ENCODE results near the gene F10. TPM values are rescaled to one million over a fixed set of nuclear protein-coding genes. Genes with fewer than 3 reads are reported as not detected.

F10 gene
- total RNA-seq, 1 donor from 2014 or later: not detected

DNA sequence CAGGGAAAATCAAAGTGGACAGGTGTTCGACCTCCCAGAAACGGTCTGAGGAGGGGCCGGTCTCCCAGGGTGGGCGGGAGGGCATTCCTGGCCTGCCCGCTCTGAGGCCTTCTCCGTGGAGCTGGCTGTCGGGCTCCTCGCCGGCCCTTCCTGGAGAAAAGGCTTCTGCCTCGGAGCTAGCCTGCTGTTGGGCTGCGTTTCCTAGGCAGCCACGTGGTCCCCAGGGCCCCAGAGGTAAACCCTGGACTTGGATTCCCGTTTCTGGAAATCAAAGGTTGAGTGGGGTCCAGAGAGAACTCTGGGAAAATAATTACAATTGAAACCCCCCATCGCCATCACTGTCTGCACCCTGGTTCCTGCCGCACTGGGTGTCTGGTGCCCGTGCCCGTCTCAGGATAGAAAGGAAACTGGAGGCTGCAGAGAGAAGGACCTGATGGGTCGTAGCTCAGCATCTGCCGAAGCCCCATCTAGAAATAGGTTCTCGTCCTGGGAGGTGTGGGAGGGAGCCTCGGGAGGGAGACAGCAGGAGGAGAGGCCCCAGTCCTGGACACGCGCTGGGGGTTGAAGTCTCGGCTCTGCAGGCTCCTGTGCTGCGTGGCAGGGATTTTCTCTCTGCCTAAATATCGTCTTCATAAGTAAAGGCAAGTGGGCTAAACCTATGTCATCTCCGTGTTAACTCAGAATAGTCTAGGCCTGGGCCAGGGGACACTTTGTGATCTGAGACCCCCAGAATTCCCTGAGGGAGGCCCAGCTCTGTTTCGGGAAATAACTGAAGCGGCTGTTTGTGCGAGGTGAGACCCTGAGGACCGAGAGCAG lies 28.2 kb downstream of the F10 start:
- intact Hi-C loops (cut with micrococcal nuclease): loop anchor here (5.0 kb wide), 1 partner anchor 208 kb away; no protein-coding TSS in a partner anchor

DNA sequence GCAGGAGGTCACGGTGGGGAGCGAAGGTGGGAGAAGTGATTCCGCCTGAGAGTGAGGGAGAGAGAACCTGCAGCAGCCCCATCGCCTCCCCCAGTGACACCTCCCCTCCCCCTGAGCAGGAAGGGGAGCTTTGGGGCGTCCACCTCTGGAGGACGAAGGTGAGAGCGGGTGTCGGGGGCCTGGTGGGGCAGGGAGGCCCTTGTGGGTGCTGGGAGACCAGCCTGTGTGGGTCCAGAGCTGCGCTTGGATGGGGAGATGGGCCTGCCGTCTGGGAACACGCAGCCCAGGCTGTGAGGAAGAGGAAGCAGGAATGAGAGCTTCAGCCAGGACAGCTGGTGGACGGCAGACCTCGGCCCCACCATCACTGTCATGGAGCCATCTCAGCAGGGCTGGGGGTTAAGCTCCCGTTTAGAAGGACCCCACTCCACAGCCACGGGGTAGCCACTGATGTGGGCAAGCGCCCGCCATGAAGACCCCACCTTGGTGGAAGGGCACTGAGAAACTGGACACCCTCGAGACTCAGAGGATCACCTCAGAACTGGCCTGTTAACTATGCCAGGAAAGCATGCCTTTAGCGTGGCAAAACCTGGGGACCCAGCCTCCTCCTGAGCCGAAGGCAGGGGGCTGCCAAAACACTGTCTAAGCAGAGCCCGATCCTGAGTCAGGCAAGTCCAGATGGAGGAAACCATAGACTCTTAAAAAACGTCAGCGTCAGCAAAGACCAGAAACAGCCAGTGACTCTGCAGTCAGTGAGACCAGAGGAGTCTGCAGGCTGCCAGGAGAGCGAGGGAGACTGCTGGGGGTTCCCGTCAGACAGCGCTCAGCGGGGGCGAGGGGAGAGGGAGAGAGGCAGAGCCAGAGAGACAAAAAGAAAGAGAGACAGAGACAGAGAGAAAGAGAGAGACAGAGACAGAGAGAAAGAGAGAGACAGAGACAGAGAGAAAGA lies 29.4 kb downstream of the F10 start:
- intact Hi-C loops (cut with micrococcal nuclease): loop anchor here (2.0 to 5.0 kb wide), 2 partner anchors 21 to 210 kb away; no protein-coding TSS in a partner anchor

DNA sequence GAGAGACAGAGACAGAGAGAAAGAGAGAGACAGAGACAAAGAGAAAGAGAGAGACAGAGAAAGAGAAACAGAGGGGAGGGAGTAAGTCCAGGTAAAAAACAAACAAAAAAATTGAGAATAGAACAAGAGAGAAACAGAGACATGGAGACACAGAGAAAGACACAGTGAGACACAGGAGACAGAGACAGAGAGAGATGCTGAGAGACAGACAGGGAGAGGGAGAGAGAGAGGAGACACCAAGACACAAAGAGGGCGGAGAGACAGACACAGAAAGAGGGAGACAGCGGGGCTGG lies 30.0 kb downstream of the F10 start:
- intact Hi-C loops (cut with micrococcal nuclease): loop anchor here (2.0 to 5.0 kb wide), 2 partner anchors 22 to 210 kb away; no protein-coding TSS in a partner anchor

DNA sequence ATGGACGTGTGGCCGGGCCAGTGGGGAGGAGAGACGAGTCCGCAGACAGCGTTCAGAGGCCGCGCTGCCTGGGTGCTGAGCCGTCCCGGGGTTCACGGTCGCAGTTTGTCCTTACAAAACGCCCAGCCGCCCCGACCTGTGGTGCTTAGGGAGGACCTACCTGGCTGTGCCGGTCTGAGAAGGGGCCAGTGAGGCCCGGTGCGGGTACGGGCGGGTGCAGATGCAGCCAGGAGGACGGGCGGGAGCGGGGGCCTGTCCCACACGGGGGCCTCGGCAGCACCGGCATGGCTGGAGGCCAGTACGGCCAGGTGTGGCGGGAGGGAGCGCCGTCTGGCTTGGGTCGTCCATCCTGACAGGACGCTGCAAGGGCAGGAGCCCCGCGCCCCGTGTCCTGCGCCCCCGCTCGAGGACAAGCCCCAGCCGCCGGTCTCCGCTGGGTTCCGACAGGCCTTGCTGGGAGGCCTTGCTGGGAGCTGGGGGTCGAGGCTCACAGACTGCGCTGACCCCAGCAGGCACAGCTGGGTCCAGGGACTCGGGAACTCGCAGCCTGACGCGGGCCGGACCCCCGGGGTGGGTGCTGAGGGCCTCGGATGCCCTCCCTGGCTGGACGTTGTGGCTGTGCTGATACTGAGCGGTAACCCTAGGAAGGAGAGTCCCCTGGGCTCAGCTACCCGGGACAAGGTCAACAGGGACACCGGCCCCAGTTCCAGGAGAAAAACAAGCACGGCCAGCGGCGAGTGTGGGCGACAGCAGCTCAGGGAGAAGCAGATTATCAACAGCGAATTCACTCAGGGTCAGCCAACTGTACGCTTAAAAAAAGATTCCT lies 30.6 kb downstream of the F10 start:
- intact Hi-C loops (cut with micrococcal nuclease): loop anchor here (1.0 to 5.0 kb wide), 3 partner anchors 22 to 211 kb away; no protein-coding TSS in a partner anchor

DNA sequence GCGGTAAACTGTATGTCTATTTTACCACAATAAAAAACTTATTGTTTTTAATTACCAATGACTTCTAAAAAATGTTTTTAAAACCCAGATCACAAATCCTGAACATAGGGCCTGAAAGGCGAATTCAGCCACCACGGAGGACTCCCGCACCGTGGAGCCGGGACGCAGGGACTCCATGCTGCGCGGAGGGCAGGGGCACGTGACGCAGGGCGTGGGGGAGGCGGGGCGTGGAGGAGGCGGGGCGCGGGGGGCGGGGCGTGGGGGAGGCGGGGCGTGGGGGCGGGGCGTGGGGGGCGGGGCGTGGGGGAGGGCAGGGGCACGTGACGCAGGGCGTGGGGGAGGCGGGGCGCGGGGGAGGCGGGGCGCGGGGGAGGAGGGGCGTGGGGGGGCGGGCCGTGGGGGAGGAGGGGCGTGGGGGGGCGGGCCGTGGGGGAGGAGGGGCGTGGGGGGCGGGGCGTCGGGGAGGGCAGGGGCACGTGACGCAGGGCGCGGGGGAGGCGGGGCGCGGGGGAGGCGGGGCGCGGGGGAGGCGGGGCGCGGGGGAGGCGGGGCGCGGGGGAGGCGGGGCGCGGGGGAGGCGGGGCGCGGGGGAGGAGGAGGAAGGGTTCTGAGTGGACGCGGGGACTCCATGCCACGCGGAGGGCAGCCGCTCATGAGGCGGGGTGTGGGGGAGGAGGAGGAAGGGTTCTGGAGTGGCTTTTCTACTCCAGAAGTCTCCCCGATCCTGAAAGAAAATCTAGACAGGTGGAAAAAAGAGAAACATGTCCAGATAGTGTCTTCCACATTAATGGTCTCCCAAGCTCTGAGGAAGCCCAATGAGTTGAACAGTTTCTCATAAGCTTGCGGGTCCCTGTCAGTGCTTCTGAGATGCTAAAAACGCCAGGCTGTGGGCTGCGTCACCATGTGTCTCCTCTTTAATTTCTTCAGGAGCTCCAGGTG lies 31.5 kb downstream of the F10 start:
- intact Hi-C loops (cut with micrococcal nuclease): loop anchor here (1.0 to 5.0 kb wide), 3 partner anchors 23 to 212 kb away; no protein-coding TSS in a partner anchor

DNA sequence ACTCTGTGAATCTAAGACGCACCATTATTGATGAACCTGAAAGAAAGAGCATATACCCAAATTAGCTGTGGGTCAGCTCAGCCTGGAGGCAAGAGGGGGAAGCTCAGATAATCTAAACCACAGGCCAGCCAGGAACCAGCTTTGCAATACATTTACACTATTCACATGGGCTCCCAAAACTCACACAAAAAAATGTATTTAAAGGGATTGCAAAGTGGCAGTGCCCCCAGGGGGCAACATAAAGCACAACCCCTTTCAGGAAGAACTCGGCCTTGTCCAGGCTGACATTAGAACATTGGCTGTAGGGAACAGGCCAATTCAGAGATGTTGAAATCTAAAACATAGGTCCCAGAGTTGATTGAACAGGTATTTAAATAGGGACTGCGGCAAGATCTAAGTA lies 32.6 kb downstream of the F10 start:
- intact Hi-C loops (cut with micrococcal nuclease): no loop called here

DNA sequence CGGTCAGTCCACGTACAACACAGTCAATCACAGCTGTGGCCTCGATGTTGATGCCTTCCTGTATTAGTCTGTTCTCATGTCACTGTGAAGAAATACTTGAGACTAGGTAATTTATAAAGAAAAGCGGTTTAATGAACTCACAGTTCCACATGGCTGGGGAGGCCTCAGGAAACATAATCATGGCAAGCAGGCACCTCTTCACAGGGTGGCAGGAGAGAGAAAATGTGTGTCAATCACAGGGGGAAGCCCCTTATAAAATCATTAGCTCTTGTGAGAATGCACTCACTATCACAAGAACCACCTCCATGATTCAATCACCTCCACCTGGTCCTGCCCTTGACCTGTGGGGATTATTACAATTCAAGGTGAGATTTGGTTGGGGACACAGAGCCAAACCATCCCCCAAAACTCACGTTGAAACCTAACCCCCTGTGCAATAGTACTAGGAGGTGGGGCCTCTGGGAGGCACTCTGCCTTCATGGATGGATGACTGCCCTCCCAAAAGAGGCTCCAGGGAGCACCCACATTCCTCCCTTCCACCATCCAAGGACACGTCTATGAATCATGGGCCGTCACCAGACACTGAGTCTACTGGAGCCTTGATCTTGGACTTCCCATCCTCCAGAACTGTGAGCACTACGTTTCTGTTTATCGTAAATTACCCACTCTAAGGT lies 33.5 kb downstream of the F10 start:
- intact Hi-C loops (cut with micrococcal nuclease): no loop called here

DNA sequence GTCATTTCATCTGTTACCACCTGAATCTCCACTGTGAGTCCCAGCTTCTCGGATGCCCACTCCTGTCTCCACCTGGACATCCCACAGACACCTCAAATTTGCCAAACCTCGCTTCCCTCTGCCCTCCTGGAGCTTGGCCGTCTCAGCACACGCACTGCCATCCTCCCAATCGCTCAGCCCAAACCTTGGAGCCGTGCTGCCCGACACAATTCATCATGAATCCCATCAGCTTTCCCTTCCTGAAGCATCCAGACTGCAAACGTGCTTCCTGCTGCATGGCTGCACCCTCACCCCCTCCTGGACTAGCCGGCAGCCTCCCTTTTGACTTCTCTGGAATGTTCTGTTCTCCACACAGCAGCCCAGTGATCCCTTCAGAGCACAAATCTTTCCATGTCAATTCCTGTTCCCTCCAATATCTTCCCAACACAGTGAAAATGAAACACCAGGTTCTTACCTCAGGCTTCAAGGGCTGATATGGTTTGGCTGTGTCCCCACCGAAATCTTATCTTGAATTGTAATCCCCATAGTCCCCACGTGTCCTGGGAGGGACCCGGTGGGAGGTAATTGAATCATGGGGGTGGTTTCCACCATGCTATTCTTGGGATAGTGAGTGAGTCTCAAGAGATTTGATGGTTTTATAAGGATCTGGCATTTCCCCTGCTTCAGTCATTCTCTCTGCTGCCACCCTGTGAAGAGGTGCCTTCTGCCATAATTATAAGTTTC lies 34.8 kb downstream of the F10 start:
- intact Hi-C loops (cut with micrococcal nuclease): no loop called here

GRCh38 chr13:113157929-113158747 lies 35.5 kb downstream of the F10 start, which contains the start of gene PROZ:
Gene PROZ (plus strand): TSS chr13:113158648. CDS start chr13:113158661, 13 bp downstream.
- intact Hi-C loops (cut with micrococcal nuclease): no loop called here

DNA sequence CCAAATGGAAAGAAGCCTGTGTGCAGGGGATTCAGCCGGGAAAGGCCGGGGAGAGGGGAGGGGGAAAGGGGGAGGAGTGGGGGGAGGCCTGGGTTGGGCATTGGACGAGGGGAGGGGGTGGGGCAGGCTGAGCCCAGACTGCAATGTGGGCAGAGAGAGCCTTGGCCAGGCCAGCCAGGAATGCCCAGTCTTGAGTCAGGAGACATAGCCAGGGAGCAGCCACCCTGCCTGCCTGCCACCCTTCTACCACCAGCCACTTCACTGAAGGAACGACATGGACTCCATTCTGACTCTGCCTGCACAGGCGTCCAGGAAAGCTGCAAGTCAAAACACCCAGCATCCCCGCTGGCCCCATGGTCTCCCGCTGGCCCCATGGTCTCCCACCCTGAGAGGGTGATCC lies 36.3 kb downstream of the F10 start:
- intact Hi-C loops (cut with micrococcal nuclease): no loop called here

DNA sequence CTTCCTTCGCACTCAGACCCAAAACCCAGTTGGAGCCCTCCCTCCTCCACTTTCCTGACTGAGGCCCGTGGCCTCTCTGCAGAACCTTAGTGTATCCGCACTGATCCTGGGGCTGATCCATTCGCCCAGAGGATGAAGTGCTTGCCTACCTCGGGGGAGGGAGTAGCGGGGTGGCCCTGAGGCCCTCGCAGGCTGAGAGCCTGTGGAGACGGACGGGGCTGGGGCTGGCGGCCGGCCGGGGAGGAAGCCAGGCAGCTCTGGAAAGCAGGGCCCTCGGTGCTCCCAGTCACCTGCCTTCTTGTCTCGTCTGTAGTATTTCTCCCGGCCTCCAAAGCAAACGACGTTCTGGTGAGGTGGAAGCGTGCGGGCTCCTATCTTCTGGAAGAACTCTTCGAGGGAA lies 37.1 kb downstream of the F10 start:
- intact Hi-C loops (cut with micrococcal nuclease): loop anchor here (2.0 kb wide), 1 partner anchor 49 kb away; the partner anchor contains the start of genes CUL4A and PCID2

GRCh38 chr13:113160983-113161382 lies 38.4 kb downstream of the F10 start:
- intact Hi-C loops (cut with micrococcal nuclease): loop anchor here (2.0 kb wide), 1 partner anchor 48 kb away; the partner anchor contains the start of genes CUL4A and PCID2

- intact Hi-C loops (cut with micrococcal nuclease): loop anchor here (2.0 kb wide), 1 partner anchor 47 kb away; the partner anchor contains the start of genes CUL4A and PCID2
These were observed 38.8 kb downstream of the F10 start for GRCh38 chr13:113161433-113161832.

GRCh38 chr13:113161975-113162374 lies 39.4 kb downstream of the F10 start:
- intact Hi-C loops (cut with micrococcal nuclease): loop anchor here (2.0 kb wide), 1 partner anchor 47 kb away; the partner anchor contains the start of genes CUL4A and PCID2

DNA sequence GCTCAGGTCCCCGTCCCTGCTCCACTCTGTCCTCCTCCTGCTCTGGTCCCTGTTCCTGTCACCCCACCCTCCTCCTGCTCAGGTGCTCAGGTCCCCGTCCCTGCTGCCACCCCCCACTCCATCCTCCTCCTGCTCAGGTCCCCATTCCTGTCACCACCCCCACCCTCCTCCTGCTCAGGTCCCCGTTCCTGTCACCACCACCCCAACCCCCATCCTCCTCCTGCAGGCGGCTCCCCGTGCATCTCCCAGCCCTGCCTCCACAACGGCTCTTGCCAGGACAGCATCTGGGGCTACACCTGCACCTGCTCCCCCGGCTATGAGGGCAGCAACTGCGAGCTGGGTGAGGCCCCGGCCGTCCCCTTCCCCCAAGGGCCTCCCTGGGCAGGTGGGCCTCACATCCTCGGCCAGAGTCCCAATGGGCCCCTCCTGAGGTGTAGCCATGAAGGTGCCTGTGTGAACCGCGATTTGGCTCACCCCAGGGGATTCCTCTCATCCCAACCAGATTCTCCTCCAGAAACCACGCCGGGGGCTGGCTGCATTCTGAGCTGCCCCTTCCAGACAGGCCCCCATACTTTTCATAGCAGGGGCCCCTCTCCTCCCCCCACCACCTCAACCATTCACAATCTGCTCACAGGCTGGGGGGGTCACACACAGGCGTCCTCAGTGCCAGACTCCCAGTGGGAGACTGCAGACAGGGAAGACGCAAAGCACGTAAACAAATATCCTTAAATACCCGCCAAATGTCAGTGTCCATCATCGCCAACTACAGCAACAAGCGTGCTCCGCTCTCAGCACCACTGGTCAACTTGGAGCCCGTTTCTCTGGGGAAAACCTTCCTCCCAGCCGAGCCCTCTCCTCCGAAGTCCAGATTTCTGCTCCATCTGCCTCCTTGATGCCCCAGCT lies 40.4 kb downstream of the F10 start:
- intact Hi-C loops (cut with micrococcal nuclease): no loop called here

DNA sequence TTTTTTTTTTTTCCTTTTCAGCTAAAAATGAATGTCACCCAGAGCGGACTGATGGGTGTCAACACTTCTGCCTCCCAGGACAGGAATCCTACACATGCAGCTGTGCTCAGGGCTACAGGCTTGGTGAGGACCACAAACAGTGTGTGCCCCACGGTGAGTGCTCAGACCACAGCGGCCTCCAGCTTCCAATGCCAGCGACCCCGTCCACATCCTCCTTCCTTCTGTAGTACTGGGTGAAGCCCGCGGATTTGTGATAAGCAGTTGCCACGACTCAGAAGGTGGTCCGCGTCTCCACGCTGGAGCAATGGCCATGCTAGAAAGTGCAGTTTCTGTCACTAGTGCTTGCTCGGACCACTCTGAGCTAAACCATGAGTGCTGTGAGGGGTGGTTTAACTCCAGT lies 41.9 kb downstream of the F10 start:
- intact Hi-C loops (cut with micrococcal nuclease): no loop called here
